Measurements from ENCODE around the gene ZEB2. TPM values are rescaled to one million over a fixed set of nuclear protein-coding genes. Genes with fewer than 3 reads are reported as not detected.

The ZEB2 gene
- polyA plus RNA-seq, 1 donor from 2014 or later, result 2.2 TPM

DNA sequence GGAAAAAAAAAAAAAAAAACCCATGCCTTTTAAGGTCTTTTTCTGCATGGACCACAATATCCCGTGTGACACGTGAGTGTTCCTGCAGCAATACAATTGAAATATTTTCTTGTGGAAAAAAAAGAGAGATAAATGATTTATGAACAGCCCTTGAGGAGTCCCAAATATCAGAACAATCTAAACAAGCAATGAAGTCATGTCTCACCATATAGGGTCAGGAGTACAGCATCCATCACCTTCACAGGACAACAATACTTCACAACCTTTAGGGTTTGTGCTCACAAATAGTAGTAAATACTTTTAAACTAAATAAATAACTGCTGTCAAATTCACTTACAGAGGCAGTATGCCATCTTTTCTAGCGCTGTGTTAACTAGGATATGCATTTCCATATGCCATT is 87.9 kb downstream of the ZEB2 start:
- no peaks in the 10 kb centered on the region for H4K20me1 ChIP-seq (ENCODE audit: insufficient read depth)
- H3K79me2 ChIP-seq (replicated peaks; ENCODE audit: insufficient read depth, low read length), result peaks cover 29% of the 10 kb centered on the region
- H3F3A ChIP-seq (ENCODE audit: insufficient read depth, low read length, poor library complexity, severe bottlenecking), result no peaks in the 10 kb centered on the region
- TF ChIP-seq, protein P1, sequence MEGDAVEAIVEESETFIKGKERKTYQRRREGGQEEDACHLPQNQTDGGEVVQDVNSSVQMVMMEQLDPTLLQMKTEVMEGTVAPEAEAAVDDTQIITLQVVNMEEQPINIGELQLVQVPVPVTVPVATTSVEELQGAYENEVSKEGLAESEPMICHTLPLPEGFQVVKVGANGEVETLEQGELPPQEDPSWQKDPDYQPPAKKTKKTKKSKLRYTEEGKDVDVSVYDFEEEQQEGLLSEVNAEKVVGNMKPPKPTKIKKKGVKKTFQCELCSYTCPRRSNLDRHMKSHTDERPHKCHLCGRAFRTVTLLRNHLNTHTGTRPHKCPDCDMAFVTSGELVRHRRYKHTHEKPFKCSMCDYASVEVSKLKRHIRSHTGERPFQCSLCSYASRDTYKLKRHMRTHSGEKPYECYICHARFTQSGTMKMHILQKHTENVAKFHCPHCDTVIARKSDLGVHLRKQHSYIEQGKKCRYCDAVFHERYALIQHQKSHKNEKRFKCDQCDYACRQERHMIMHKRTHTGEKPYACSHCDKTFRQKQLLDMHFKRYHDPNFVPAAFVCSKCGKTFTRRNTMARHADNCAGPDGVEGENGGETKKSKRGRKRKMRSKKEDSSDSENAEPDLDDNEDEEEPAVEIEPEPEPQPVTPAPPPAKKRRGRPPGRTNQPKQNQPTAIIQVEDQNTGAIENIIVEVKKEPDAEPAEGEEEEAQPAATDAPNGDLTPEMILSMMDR (IDR thresholded peaks at IDR 0.05; ENCODE audit: poor library complexity, severe bottlenecking), result no peak
- no peak for TF ChIP-seq SMC3 (conservative IDR thresholded peaks at IDR 0.05; ENCODE audit: poor library complexity)
- H3K4me3 ChIP-seq (ENCODE audit: low read length), result peak overlapping the region; percentile 46
- H3K27ac ChIP-seq (ENCODE audit: low read length), result no peak overlapping the region
- no peaks in the 10 kb centered on the region for H3K36me3 ChIP-seq (ENCODE audit: insufficient read depth, low read length)
- no peaks in the 10 kb centered on the region for H3K9me2 ChIP-seq (ENCODE audit: insufficient read depth, low read length)
- H3K9ac ChIP-seq (ENCODE audit: low read length), result no peak overlapping the region
- no peaks in the 10 kb centered on the region for H3K9me3 ChIP-seq (ENCODE audit: low read length)
- H3K27me3 ChIP-seq (ENCODE audit: insufficient read depth, low read depth, low read length), result no peaks in the 10 kb centered on the region
- H3K4me2 ChIP-seq (ENCODE audit: low read length), result no peak overlapping the region
- H2AFZ ChIP-seq (ENCODE audit: low read depth, low read length), result no peak overlapping the region

- no peaks in the 10 kb centered on the region for H3K9me2 ChIP-seq (ENCODE audit: insufficient read depth, low read length)
- peak overlapping the region; percentile 0 for H3K27ac ChIP-seq (ENCODE audit: low read length)
- no peaks in the 10 kb centered on the region for H3K36me3 ChIP-seq (ENCODE audit: insufficient read depth, low read length)
- H3F3A ChIP-seq (ENCODE audit: insufficient read depth, low read length, poor library complexity, severe bottlenecking), result no peaks in the 10 kb centered on the region
- peak overlapping the region; percentile 46 for H3K4me3 ChIP-seq (ENCODE audit: low read length)
- TF ChIP-seq EZH2 (IDR thresholded peaks at IDR 0.05; ENCODE audit: borderline replicate concordance, insufficient read depth, low read length, poor library complexity, severe bottlenecking) (no peak), POLR2AphosphoS5 (IDR thresholded peaks at IDR 0.05) (no peak), EP300 (conservative IDR thresholded peaks at IDR 0.05; ENCODE audit: poor library complexity, severe bottlenecking) (no peak), SMC3 (conservative IDR thresholded peaks at IDR 0.05; ENCODE audit: poor library complexity) (no peak)
- TF ChIP-seq, protein P1 (IDR thresholded peaks at IDR 0.05; ENCODE audit: poor library complexity, severe bottlenecking), result no peak
- TF ChIP-seq, protein P2, sequence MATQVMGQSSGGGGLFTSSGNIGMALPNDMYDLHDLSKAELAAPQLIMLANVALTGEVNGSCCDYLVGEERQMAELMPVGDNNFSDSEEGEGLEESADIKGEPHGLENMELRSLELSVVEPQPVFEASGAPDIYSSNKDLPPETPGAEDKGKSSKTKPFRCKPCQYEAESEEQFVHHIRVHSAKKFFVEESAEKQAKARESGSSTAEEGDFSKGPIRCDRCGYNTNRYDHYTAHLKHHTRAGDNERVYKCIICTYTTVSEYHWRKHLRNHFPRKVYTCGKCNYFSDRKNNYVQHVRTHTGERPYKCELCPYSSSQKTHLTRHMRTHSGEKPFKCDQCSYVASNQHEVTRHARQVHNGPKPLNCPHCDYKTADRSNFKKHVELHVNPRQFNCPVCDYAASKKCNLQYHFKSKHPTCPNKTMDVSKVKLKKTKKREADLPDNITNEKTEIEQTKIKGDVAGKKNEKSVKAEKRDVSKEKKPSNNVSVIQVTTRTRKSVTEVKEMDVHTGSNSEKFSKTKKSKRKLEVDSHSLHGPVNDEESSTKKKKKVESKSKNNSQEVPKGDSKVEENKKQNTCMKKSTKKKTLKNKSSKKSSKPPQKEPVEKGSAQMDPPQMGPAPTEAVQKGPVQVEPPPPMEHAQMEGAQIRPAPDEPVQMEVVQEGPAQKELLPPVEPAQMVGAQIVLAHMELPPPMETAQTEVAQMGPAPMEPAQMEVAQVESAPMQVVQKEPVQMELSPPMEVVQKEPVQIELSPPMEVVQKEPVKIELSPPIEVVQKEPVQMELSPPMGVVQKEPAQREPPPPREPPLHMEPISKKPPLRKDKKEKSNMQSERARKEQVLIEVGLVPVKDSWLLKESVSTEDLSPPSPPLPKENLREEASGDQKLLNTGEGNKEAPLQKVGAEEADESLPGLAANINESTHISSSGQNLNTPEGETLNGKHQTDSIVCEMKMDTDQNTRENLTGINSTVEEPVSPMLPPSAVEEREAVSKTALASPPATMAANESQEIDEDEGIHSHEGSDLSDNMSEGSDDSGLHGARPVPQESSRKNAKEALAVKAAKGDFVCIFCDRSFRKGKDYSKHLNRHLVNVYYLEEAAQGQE (IDR thresholded peaks at IDR 0.05; ENCODE audit: borderline replicate concordance), result no peak
- H3K79me2 ChIP-seq (replicated peaks; ENCODE audit: insufficient read depth, low read length), result peaks cover 24% of the 10 kb centered on the region
- H3K9me3 ChIP-seq (ENCODE audit: low read length), result no peaks in the 10 kb centered on the region
- no peaks in the 10 kb centered on the region for H3K27me3 ChIP-seq (ENCODE audit: insufficient read depth, low read depth, low read length)
- H2AFZ ChIP-seq (ENCODE audit: low read depth, low read length), result no peak overlapping the region
- peak overlapping the region; percentile 13 for H3K9ac ChIP-seq (ENCODE audit: low read length)
- peak overlapping the region; percentile 25 for H3K4me2 ChIP-seq (ENCODE audit: low read length)
- H4K20me1 ChIP-seq (ENCODE audit: insufficient read depth), result no peaks in the 10 kb centered on the region
These were observed 88.5 kb downstream of the ZEB2 start for GRCh38 chr2:144431392-144431783.
